ENCODE results near the gene LCE1E. TPM values are rescaled to one million over a fixed set of nuclear protein-coding genes. Genes with fewer than 3 reads are reported as not detected.
A peak's percentile ranks its signal among the peaks of the same experiment; 100 is the strongest.

LCE1E gene
- total and polyA plus RNA-seq, 10 of the 15 experiments (the other 5 are each of a cell fraction or from before 2014, with no cell fraction given) = 0.33 to 8.2 (median 1.3) TPM; not detected in 1

- 58% methylated on average over 4 of the region's 4 CpGs for WGBS (ENCODE audit: insufficient coverage, insufficient replicate concordance, low lambda C conversion rate, missing lambda C conversion rate)
- no peak overlapping the region for H3K9ac ChIP-seq (ENCODE audit: control insufficient read depth, insufficient read depth, low read length)
- BruUV-seq (replicated peaks) = no TSS peak
- TF ChIP-seq HDAC2 (IDR thresholded peaks at IDR 0.05) = no peak
- peak; percentile 17; the same call in 1 of the 2 replicates for TF ChIP-seq RAD51 (IDR thresholded peaks at IDR 0.05)
- no peak for TF ChIP-seq MEF2B (IDR thresholded peaks at IDR 0.05; ENCODE audit: partially characterized antibody, poor library complexity, severe bottlenecking)
- TF ChIP-seq, protein P1, sequence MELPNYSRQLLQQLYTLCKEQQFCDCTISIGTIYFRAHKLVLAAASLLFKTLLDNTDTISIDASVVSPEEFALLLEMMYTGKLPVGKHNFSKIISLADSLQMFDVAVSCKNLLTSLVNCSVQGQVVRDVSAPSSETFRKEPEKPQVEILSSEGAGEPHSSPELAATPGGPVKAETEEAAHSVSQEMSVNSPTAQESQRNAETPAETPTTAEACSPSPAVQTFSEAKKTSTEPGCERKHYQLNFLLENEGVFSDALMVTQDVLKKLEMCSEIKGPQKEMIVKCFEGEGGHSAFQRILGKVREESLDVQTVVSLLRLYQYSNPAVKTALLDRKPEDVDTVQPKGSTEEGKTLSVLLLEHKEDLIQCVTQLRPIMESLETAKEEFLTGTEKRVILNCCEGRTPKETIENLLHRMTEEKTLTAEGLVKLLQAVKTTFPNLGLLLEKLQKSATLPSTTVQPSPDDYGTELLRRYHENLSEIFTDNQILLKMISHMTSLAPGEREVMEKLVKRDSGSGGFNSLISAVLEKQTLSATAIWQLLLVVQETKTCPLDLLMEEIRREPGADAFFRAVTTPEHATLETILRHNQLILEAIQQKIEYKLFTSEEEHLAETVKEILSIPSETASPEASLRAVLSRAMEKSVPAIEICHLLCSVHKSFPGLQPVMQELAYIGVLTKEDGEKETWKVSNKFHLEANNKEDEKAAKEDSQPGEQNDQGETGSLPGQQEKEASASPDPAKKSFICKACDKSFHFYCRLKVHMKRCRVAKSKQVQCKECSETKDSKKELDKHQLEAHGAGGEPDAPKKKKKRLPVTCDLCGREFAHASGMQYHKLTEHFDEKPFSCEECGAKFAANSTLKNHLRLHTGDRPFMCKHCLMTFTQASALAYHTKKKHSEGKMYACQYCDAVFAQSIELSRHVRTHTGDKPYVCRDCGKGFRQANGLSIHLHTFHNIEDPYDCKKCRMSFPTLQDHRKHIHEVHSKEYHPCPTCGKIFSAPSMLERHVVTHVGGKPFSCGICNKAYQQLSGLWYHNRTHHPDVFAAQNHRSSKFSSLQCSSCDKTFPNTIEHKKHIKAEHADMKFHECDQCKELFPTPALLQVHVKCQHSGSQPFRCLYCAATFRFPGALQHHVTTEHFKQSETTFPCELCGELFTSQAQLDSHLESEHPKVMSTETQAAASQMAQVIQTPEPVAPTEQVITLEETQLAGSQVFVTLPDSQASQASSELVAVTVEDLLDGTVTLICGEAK (IDR thresholded peaks at IDR 0.05; ENCODE audit: borderline replicate concordance) = no peak
- TF ChIP-seq RFX5 (IDR thresholded peaks at IDR 0.05; ENCODE audit: low read depth, low read length) = no peak
- TF ChIP-seq CTCF (IDR thresholded peaks at IDR 0.05 in 2 of 3, conservative IDR thresholded peaks at IDR 0.05 in 1 of 3; ENCODE audit: control insufficient read depth in 2 of 3, extremely low read depth in 1 of 3, insufficient read depth in 1 of 3, low read depth in 3 of 3, low read length in 3 of 3) = peak in 2 of 3 experiments; percentile 7 to 8; a peak in 1 of 6 replicates
- TF ChIP-seq ZNF217 (IDR thresholded peaks at IDR 0.05) = no peak
- TF ChIP-seq ASH2L (IDR thresholded peaks at IDR 0.05; ENCODE audit: borderline replicate concordance, low read depth) = no peak
- TF ChIP-seq CREM (IDR thresholded peaks at IDR 0.05; ENCODE audit: low read depth) = no peak
- no peak for TF ChIP-seq BACH1 (IDR thresholded peaks at IDR 0.05; ENCODE audit: borderline replicate concordance)
- no peak for TF ChIP-seq DPF2 (IDR thresholded peaks at IDR 0.05)
- no peak for TF ChIP-seq KLF5 (IDR thresholded peaks at IDR 0.05; ENCODE audit: partially characterized antibody)
- TF ChIP-seq, protein P2, sequence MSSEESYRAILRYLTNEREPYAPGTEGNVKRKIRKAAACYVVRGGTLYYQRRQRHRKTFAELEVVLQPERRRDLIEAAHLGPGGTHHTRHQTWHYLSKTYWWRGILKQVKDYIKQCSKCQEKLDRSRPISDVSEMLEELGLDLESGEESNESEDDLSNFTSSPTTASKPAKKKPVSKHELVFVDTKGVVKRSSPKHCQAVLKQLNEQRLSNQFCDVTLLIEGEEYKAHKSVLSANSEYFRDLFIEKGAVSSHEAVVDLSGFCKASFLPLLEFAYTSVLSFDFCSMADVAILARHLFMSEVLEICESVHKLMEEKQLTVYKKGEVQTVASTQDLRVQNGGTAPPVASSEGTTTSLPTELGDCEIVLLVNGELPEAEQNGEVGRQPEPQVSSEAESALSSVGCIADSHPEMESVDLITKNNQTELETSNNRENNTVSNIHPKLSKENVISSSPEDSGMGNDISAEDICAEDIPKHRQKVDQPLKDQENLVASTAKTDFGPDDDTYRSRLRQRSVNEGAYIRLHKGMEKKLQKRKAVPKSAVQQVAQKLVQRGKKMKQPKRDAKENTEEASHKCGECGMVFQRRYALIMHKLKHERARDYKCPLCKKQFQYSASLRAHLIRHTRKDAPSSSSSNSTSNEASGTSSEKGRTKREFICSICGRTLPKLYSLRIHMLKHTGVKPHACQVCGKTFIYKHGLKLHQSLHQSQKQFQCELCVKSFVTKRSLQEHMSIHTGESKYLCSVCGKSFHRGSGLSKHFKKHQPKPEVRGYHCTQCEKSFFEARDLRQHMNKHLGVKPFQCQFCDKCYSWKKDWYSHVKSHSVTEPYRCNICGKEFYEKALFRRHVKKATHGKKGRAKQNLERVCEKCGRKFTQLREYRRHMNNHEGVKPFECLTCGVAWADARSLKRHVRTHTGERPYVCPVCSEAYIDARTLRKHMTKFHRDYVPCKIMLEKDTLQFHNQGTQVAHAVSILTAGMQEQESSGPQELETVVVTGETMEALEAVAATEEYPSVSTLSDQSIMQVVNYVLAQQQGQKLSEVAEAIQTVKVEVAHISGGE (CRISPR knock-in tag; IDR thresholded peaks at IDR 0.05) = no peak
- no peak for TF ChIP-seq EZH2 (IDR thresholded peaks at IDR 0.05; ENCODE audit: borderline replicate concordance, control insufficient read depth, low read depth, low read length)
- TF ChIP-seq MYB (IDR thresholded peaks at IDR 0.05; ENCODE audit: borderline replicate concordance, low read depth, low read length) = no peak
- no peak for TF ChIP-seq SRF (IDR thresholded peaks at IDR 0.05; ENCODE audit: low read depth in 2 of 2, low read length in 2 of 2)
These were observed 40.8 kb upstream of the LCE1E start for GRCh38 chr1:152745289-152745704.

More at GRCh38 chr1:152745289-152745704, 40.8 kb upstream of the LCE1E start:
- no peak overlapping the region for H3K27ac ChIP-seq (ENCODE audit: control insufficient read depth, insufficient read depth)
- ATAC-seq (no peak), DNase-seq (ENCODE audit: low read depth, low spot score) (no peak), FAIRE-seq (no peak)
- RAD21 ChIA-PET (ENCODE audit: unreplicated experiment) = no interaction called here
- no peak overlapping the region for H3K4me3 ChIP-seq
- H3K9me3 ChIP-seq (replicated peaks; ENCODE audit: control insufficient read depth, insufficient read depth, low read length) = no peaks in the 10 kb centered on the region
- CTCF ChIA-PET = interaction anchor here (1.1 to 1.2 kb wide), 2 partner anchors 10 to 178 kb away, joined by 3 read pairs; no protein-coding TSS in a partner anchor
- no peaks in the 10 kb centered on the region for H3K79me2 ChIP-seq (ENCODE audit: control insufficient read depth, insufficient read depth, low read length)
- H3K4me2 ChIP-seq (ENCODE audit: control insufficient read depth, insufficient read depth) = no peak overlapping the region
- H3K27me3 ChIP-seq (replicated peaks in 1 of 2; ENCODE audit: control insufficient read depth in 2 of 2, insufficient read depth in 2 of 2, low read length in 1 of 2) = no peaks in the 10 kb centered on the region; a peak in 1 of 4 replicates
- SMC1A ChIA-PET (ENCODE audit: uncharacterized antibody, unreplicated experiment) = interaction anchor here (1.2 kb wide), 1 partner anchor 165 kb away, joined by 3 read pairs; no protein-coding TSS in a partner anchor
- POLR2A ChIA-PET = no interaction called here
- no peaks in the 10 kb centered on the region for H3K4me1 ChIP-seq (ENCODE audit: control insufficient read depth, insufficient read depth, low read length)
- intact Hi-C loops (cut with micrococcal nuclease; ENCODE audit: unreplicated experiment) = no loop called here
- H4K20me1 ChIP-seq (ENCODE audit: control insufficient read depth, insufficient read depth) = no peaks in the 10 kb centered on the region
- in situ Hi-C loops (cut with MboI) = no loop called here
- H2AFZ ChIP-seq (ENCODE audit: control insufficient read depth, low read depth, low read length) = no peak overlapping the region
- H3K36me3 ChIP-seq (ENCODE audit: control insufficient read depth in 2 of 2, insufficient read depth in 2 of 2, low read length in 1 of 2) = no peaks in the 10 kb centered on the region
